Vagina (tissue), 2 donors: ENCODE measurements around the gene RPTOR.

Experiments used
- POLR2A ChIP-seq, 2 donors: fragments of 450-650 bp; IDR thresholded peaks; one replicate each; pipeline ENCODE4 v1.6.1; 2017; ENCODE audit warnings: antibody characterized with exemption in 2 of 2, mild to moderate bottlenecking in 2 of 2, moderate library complexity in 2 of 2
- POLR2AphosphoS5 ChIP-seq, 2 donors: sonication (generic); formaldehyde crosslinking; IDR thresholded peaks; one replicate each; pipeline ENCODE4 v1.9.0; 2017; ENCODE audit warnings: antibody characterized with exemption in 2 of 2, mild to moderate bottlenecking in 2 of 2, low read depth in 1 of 2; ENCODE audit not compliant: insufficient read depth in 1 of 2
- TF ChIP-seq, protein P1 (sequence below), 3 experiments: fragments of 450-650 bp in 2 of 3; fragments of 200-600 bp in 1 of 3; sonication (generic) in 1 of 3; IDR thresholded peaks; one replicate each; pipeline ENCODE4 v1.5.1; 2017 to 2019; ENCODE audit warnings: antibody characterized with exemption in 3 of 3, mild to moderate bottlenecking in 2 of 3, moderate library complexity in 2 of 3

DNA sequence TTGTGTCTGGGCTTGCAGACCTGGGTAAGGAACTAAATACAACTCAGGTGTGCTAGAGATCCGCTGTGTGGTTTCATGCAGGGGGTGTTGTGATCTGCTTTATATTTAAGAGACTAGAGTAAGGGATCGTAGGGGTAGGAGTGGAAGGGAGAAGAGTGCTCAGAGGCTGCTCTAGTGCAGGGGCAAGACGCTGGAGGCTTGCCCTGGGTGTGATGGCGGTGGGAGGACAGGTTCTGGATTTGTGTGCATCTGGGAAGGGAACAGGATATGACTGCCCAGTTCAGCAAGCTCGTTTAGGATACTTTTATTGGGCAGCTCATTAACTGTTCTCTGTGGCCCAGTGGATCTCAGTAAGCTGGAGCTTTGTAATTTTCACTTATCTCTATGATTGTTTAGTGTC is 47.6 kb downstream of the RPTOR start:
- TF ChIP-seq, protein P1, sequence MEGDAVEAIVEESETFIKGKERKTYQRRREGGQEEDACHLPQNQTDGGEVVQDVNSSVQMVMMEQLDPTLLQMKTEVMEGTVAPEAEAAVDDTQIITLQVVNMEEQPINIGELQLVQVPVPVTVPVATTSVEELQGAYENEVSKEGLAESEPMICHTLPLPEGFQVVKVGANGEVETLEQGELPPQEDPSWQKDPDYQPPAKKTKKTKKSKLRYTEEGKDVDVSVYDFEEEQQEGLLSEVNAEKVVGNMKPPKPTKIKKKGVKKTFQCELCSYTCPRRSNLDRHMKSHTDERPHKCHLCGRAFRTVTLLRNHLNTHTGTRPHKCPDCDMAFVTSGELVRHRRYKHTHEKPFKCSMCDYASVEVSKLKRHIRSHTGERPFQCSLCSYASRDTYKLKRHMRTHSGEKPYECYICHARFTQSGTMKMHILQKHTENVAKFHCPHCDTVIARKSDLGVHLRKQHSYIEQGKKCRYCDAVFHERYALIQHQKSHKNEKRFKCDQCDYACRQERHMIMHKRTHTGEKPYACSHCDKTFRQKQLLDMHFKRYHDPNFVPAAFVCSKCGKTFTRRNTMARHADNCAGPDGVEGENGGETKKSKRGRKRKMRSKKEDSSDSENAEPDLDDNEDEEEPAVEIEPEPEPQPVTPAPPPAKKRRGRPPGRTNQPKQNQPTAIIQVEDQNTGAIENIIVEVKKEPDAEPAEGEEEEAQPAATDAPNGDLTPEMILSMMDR (IDR thresholded peaks at IDR 0.05), result no peak
- TF ChIP-seq POLR2AphosphoS5 (IDR thresholded peaks at IDR 0.05; ENCODE audit: insufficient read depth in 1 of 2, low read depth in 1 of 2) (no peak), POLR2A (IDR thresholded peaks at IDR 0.05) (no peak)
